GM21515 (cell line): ENCODE measurements around the gene DLGAP4.

Source experiments
- ATAC-seq: cut with Tn5 transposase; IDR thresholded peaks from one replicate; pipeline ENCODE4 v1.9.1; 2021; ENCODE audit not compliant: unreplicated experiment

DLGAP4 gene

GRCh38 chr20:36305602-36306551, at the start of gene DLGAP4:
Gene DLGAP4 (plus strand): TSS chr20:36306339. CDS start chr20:36431718, 125,379 bp downstream.
- ATAC-seq: no peak

- no peak for ATAC-seq
These were observed 46.7 kb upstream of the DLGAP4 start for GRCh38 chr20:36259177-36260061.

GRCh38 chr20:36260316-36260715, 45.8 kb upstream of the DLGAP4 start:
- no peak for ATAC-seq

- no peak for ATAC-seq
These were observed 44.6 kb upstream of the DLGAP4 start for GRCh38 chr20:36261389-36262105.

- no peak for ATAC-seq
These were observed 43.7 kb upstream of the DLGAP4 start for GRCh38 chr20:36262440-36262839.

- ATAC-seq: no peak
These were observed 41.5 kb upstream of the DLGAP4 start for GRCh38 chr20:36264426-36265246.

- ATAC-seq: no peak
These were observed 40.0 kb upstream of the DLGAP4 start for GRCh38 chr20:36266189-36266588.

- no peak for ATAC-seq
These were observed 38.3 kb upstream of the DLGAP4 start for GRCh38 chr20:36267605-36268381.

- no peak for ATAC-seq
These were observed 37.4 kb upstream of the DLGAP4 start for GRCh38 chr20:36268440-36269342.

GRCh38 chr20:36269507-36269906, 36.6 kb upstream of the DLGAP4 start:
- no peak for ATAC-seq

GRCh38 chr20:36270744-36271638, 35.1 kb upstream of the DLGAP4 start:
- ATAC-seq: no peak

- ATAC-seq: no peak
These were observed 34.2 kb upstream of the DLGAP4 start for GRCh38 chr20:36271639-36272546.

- no peak for ATAC-seq
These were observed 33.5 kb upstream of the DLGAP4 start for GRCh38 chr20:36272547-36273220.

GRCh38 chr20:36273414-36274180, 32.5 kb upstream of the DLGAP4 start:
- no peak for ATAC-seq
